Measurements from ENCODE around the gene FAM163B.

FAM163B gene

DNA sequence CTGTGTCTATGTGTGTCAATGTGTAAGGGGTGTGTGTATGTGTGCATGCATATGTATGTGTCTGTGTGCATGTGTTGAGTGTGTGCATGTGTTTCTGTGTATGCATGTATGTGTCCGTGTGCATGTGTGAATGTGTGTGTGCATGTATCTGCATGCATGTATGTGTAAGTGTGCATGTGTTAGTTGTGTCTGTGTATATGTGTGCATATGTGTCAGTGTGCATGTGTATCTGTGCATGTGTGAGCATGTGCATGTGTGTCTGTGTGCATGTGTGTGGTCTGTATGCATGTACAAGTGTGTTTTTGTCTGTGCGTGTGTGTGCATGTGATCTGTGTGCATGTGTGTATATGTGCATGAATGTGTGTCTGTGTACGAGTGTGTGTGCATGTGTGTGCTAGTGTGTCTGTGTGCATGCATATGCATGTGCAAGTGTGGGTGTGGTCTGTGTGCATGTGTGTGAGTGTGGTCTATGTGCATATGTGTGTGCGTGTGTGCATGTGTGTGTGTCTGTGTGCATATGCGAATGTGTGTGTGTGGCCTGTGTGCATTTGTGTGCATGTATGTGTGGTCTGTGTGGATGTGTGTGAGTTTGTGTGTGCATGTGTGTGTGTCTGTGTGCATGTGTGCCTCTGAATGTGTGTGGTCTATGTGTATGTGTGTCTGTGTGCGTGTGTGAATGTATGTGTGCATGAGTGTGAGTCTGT lies 9.6 kb downstream of the FAM163B start:
- no peak for DNase-seq

GRCh38 chr9:133598978-133599377 lies 10.2 kb downstream of the FAM163B start:
- no peak for DNase-seq

DNA sequence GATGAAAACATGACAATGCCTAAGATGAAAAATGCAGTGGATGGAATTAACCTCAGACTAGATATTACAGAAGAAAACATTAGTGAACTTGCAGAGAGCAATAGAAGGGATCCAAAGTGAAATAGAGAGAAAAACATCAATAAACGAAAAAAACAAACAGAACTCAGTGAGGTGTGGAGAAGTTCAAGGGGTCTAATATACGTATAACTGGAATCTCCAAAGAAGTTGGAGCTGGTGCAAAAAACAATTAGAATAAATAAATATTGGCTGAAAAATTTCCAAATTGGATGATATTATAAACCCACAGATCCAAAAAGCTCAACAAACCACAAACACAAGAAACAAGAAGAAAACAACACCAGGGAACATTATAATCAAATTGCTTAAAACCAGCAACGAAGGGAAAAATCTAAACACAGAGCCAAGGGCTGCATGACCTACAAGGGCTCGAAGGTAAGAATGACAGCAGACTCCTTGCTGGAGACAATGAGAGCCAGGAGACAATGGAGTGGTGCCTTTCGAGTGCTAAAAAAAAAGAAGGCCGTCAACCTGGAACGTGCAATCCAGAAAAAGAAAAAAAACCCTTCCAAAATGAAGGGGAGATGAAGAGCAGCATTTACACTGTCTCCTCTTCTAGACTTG lies 11.8 kb downstream of the FAM163B start:
- DNase-seq: no peak

- no peak for DNase-seq
These were observed 13.3 kb downstream of the FAM163B start for GRCh38 chr9:133595910-133596309.

GRCh38 chr9:133594310-133594709 lies 14.9 kb downstream of the FAM163B start:
- no peak for DNase-seq

DNA sequence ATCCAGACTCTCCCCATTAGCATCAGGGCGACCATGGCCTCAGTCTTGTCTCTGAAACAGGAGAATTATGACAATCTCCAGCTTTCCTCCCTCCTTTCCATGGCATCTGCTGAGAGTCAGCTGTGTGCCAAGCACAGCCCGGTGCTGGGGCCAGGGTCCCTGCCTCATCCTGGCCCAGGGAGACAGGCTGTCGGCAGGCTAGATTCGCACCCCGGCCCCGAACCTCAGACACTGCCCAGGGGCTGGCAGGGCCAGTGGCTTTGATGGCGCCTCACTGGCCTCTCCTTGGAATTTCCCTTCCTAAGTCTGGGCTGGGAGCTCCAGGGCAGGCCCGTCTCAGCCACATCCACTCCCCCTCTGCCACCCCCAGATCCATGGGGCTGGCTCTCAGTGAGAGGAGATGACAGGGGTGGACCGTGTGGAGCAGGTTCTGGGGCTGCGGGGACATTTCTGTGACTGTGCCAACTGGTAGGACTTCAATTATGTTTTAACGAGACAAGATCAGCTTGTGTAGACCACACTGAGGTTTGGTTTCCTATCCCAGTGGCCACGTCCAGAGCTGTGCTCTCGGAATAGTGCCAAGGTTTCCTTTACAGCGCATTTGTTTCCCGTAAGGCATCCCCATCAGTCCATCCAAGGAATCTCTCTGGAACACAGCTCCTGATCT lies 15.5 kb downstream of the FAM163B start:
- no peak for DNase-seq

GRCh38 chr9:133592731-133593409 lies 16.3 kb downstream of the FAM163B start:
- no peak for DNase-seq

GRCh38 chr9:133591985-133592384 lies 17.2 kb downstream of the FAM163B start:
- DNase-seq: no peak

DNA sequence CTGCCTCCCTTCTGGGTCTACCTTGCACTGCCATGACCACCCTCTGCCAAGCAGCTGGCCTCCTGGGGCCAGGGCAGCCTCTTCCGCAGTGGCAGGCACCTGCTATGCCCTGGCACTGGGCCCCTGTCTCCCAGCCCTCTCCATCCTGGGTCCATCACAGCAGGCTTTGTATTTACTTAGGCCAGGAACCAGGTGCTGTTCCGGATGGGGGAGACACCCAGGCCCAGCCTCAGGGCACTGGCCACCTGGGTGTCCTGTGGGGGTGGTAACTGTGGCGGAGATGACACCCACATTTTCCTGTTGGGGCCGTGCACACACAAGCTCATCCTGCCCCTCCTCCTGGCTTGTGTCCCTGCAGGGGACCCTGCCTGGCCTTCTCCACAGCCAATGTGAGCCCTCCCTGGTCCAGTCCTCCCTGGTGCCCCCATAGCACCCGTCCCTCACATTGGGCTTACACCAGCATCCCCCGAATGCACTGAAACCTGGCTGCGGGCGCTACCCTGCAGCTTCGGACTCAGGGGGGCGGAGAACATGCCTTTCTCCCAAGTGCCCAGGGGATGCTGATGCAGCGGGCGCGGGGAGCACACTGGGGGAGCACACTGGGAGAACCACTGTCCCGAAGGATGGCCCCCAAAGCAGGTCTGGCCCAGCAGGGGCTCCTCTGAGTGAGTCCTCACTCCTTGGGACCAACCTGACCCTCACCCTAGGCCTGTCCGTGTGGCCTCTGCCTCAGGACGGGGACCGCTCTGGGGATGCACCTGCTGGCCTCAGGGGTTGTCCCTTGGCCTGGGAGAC lies 17.9 kb downstream of the FAM163B start:
- DNase-seq: no peak

DNA sequence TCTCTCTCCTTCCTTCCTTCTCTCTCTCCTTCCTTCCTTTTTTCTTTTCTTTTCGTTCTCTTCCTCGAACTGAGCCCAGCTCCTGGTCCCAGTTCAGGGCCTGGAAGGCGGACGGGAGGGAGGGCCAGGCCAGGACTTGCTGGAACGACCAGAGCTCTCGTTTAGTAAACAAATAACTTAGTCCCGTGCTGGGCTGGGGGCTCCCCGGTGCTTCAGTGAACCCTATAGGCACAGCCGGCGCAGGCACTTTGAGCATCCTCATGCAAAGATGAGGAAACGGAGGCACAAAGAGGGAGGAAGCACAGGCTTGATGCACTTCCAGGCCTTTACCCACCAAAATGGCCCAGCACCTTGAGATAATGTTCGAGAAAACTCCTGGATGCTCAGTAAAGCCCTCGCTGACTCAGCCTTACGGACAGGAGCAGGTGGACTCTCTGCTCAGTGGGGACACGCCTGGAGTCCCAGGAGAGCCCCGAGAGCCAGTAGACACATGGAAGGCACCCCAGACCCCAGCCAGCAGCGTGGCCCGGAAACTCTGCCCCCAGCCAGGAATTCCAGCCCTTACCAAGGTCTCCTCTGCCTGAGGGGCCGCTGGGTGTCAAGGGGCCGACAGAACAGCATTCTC lies 18.8 kb downstream of the FAM163B start:
- no peak for DNase-seq

DNA sequence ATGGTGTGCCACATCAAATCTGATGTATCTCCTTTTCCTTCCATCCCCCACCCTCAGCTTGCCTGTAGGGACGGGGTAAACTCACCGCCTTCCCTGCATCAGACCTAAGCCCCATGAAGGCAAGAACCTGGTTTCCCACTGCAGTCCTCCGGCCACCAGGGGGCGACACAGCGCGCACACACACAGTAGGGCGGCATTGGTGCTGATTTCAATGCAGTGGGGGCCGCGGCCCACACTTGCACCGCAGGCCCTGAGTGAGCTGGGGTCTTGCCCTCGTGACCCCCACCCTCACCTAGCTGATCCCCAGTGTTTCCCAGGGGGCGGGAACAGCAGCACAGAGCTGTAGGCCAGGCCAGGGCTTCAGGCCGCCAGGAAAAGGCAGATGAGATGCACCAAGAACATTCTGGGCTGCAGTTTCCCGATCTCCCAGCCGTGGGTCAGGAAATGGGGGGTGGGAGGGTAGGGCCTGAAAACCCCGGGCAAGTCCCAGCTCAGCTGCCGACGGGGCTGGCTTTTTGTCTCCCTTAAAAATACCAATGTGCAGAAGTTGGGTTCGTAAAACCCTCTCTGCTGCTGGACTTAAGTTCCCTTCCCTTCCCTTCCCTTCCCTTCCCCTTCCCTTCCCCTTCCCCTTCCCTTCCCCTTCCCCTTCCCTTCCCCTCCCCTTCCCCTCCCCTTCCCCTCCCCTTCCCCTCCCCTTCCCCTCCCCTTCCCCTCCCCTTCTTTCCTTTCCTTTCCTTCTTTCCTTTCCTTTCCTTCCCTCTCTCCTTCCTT lies 19.5 kb downstream of the FAM163B start:
- no peak for DNase-seq

DNA sequence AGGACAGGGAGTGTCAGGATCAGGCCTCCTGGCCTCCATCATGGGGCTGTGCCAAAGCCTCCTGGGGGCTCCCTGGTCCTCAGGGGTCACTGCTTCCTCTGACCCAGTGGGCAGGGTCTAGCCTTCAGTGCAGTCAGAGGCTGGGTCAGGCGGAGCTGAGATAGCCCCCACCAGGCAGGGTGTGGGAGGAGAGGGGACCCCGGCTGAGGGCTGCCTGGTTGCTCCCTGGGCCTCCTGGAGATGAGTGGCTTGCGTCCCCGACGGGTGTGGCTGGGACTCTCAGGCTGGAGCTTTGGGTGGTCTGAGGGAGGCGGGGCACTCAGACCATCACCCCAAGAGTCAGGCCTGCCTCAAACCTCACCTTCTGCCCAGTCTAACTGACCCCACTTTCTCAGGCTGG lies 21.7 kb downstream of the FAM163B start:
- DNase-seq: no peak

DNA sequence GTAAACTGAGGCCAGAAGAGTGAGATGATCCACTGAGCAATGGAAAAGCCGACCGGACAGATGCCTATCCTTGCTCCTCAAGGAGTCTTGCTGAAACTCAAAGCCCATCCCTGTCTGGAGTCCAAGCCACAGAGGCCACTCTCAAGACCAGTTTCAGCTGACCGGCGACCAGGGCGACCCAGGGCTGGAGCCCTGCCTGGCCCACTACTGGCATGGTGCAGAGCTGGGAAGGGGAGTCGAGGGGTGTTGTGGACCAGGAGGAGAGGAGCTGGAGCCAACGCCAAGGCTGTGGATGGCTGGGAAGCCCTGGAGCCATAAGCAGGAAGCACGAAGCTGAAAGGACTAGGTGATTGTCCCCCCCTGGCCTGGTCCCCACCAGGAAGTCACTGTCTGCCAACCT lies 22.1 kb downstream of the FAM163B start:
- DNase-seq: no peak

- DNase-seq: no peak
These were observed 23.5 kb downstream of the FAM163B start for GRCh38 chr9:133585481-133586351.

GRCh38 chr9:133584559-133585476 lies 24.4 kb downstream of the FAM163B start:
- DNase-seq: peak in 2 of 56 donors; percentile 11 to 32

DNA sequence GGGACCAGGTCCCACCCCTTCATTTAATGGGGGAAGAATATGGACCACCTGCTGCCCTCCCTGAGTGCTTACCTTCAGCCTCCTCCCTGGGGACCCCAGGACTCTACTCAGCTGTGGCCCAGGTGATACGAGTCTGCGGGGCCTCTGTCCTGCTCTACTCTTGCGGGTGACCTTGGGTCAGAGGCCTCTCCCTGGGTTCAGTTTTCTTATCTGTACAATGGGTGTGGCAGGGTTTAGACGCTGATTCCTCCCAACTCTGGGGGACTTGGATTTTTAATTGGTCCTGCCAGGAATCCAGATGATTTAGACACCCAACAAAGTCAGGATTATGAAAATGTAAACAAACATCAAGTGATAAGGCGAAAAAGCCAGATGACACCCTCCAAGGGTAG lies 25.0 kb downstream of the FAM163B start:
- DNase-seq: no peak

GRCh38 chr9:133583586-133583985 lies 25.6 kb downstream of the FAM163B start:
- no peak for DNase-seq

DNA sequence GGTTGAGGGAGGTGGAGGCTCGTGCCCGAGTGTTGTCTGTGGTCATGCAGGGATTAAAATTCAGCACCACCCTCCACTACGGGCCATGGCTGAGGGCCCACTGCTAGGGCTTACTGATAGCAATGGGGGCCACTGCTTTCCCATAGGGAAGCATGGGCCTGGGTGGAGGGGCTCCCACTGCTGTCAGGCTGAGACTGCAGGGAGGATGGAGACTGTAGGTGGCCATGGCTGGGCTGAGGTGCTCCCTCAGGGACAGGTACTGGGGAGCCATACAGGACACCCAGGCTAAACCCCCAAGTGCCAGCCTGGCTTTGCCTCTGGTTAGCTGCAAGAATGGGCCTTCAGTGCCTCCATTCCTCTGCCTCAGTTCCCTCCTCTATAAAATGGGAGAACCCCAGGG lies 26.1 kb downstream of the FAM163B start:
- no peak for DNase-seq
